Measurements from ENCODE around the gene LRRC49.
"Not testable (repeated sequence)": the region's sequence is repeated elsewhere in the genome, so short reads cannot be mapped to it uniquely, and the experiment has no call there.

Gene LRRC49

GRCh38 chr15:71004506-71004905, 111.9 kb downstream of the LRRC49 start:
- not testable (repeated sequence) for DNase-seq

GRCh38 chr15:71005895-71006294, 113.3 kb downstream of the LRRC49 start:
- no peak for DNase-seq

- DNase-seq = no peak
Measured at GRCh38 chr15:71008250-71008870, 115.7 kb downstream of the LRRC49 start.

- DNase-seq = no peak
Measured at GRCh38 chr15:71010472-71010871, 117.8 kb downstream of the LRRC49 start.

- DNase-seq = no peak
Measured at GRCh38 chr15:71010997-71011396, 118.4 kb downstream of the LRRC49 start.

GRCh38 chr15:71011503-71012155, 119.0 kb downstream of the LRRC49 start:
- no peak for DNase-seq

GRCh38 chr15:71013446-71013845, 120.8 kb downstream of the LRRC49 start:
- no peak for DNase-seq

- no peak for DNase-seq
Measured at GRCh38 chr15:71015342-71015741, 122.7 kb downstream of the LRRC49 start.

- not testable (repeated sequence) for DNase-seq
Measured at GRCh38 chr15:71031232-71031631, 138.6 kb downstream of the LRRC49 start.

GRCh38 chr15:71035478-71035877, 142.9 kb downstream of the LRRC49 start:
- DNase-seq = not testable (repeated sequence)

GRCh38 chr15:71042356-71042922, 149.8 kb downstream of the LRRC49 start:
- no peak for DNase-seq

GRCh38 chr15:71043373-71043772, 150.7 kb downstream of the LRRC49 start:
- no peak for DNase-seq

GRCh38 chr15:71044006-71044405, 151.4 kb downstream of the LRRC49 start:
- no peak for DNase-seq

- DNase-seq = not testable (repeated sequence)
Measured at GRCh38 chr15:71046146-71046545, 153.5 kb downstream of the LRRC49 start.

- no peak for DNase-seq
Measured at GRCh38 chr15:71048913-71049675, 156.5 kb downstream of the LRRC49 start.

GRCh38 chr15:71049706-71050422, 157.2 kb downstream of the LRRC49 start:
- no peak for DNase-seq

GRCh38 chr15:71050461-71050860, 157.8 kb downstream of the LRRC49 start:
- no peak for DNase-seq

- DNase-seq = no peak
Measured at GRCh38 chr15:71051539-71051938, 158.9 kb downstream of the LRRC49 start.

- no peak for DNase-seq
Measured at GRCh38 chr15:71052356-71052755, 159.7 kb downstream of the LRRC49 start.

GRCh38 chr15:71054286-71054952, 161.8 kb downstream of the LRRC49 start:
- DNase-seq = no peak

- no peak for DNase-seq
Measured at GRCh38 chr15:71055461-71055860, 162.8 kb downstream of the LRRC49 start.

- no peak for DNase-seq
Measured at GRCh38 chr15:71056111-71056510, 163.5 kb downstream of the LRRC49 start.
